ENCODE measurements around the gene CYS1.

The CYS1 gene

DNA sequence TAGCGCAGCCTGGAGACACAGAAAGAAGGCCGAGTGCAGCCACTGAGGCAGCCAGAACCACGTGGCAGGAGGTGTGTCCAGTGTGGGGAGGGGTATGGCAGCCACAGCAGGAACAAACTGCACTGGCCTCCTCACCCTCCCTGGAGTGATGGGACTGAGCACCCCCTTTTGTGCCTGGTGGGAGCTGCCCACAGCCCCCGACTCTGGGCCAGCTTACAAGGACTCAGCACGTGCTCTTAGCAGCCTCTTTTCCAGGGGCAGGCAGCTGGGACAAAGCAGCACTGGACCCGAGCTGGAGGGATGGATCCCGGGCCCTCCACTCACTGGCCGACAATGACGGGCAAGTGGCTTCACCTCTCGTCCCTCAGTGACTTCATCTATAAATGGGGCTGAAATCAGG, 42.1 kb downstream of the CYS1 start:
- in situ Hi-C loops (cut with MboI; ENCODE audit: low pct_unique_long_range_greater_than_20kb, low sequenced_read_pairs, unreplicated experiment) = no loop called here

GRCh38 chr2:10036095-10036884, 43.9 kb downstream of the CYS1 start:
- TF ChIP-seq, protein P1, sequence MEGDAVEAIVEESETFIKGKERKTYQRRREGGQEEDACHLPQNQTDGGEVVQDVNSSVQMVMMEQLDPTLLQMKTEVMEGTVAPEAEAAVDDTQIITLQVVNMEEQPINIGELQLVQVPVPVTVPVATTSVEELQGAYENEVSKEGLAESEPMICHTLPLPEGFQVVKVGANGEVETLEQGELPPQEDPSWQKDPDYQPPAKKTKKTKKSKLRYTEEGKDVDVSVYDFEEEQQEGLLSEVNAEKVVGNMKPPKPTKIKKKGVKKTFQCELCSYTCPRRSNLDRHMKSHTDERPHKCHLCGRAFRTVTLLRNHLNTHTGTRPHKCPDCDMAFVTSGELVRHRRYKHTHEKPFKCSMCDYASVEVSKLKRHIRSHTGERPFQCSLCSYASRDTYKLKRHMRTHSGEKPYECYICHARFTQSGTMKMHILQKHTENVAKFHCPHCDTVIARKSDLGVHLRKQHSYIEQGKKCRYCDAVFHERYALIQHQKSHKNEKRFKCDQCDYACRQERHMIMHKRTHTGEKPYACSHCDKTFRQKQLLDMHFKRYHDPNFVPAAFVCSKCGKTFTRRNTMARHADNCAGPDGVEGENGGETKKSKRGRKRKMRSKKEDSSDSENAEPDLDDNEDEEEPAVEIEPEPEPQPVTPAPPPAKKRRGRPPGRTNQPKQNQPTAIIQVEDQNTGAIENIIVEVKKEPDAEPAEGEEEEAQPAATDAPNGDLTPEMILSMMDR (IDR thresholded peaks at IDR 0.05; ENCODE audit: extremely low read depth, insufficient read depth, missing control alignments) = peak; percentile 26
- in situ Hi-C loops (cut with MboI; ENCODE audit: low pct_unique_long_range_greater_than_20kb, low sequenced_read_pairs, unreplicated experiment) = no loop called here
- no peak for DNase-seq (ENCODE audit: low spot score)

More for the DNA sequence above, 42.1 kb downstream of the CYS1 start:
- no peak for DNase-seq (ENCODE audit: low spot score)
- TF ChIP-seq, protein P1 (IDR thresholded peaks at IDR 0.05; ENCODE audit: extremely low read depth, insufficient read depth, missing control alignments) = no peak

- TF ChIP-seq, protein P1 (IDR thresholded peaks at IDR 0.05; ENCODE audit: extremely low read depth, insufficient read depth, missing control alignments) = no peak
- no peak for DNase-seq (ENCODE audit: low spot score)
- in situ Hi-C loops (cut with MboI; ENCODE audit: low pct_unique_long_range_greater_than_20kb, low sequenced_read_pairs, unreplicated experiment) = no loop called here
These were observed 44.6 kb downstream of the CYS1 start for GRCh38 chr2:10035633-10036032.

- no peak for DNase-seq (ENCODE audit: low spot score)
- TF ChIP-seq, protein P1 (IDR thresholded peaks at IDR 0.05; ENCODE audit: extremely low read depth, insufficient read depth, missing control alignments) = no peak
- in situ Hi-C loops (cut with MboI; ENCODE audit: low pct_unique_long_range_greater_than_20kb, low sequenced_read_pairs, unreplicated experiment) = no loop called here
These were observed 45.2 kb downstream of the CYS1 start for GRCh38 chr2:10035053-10035422.

DNA sequence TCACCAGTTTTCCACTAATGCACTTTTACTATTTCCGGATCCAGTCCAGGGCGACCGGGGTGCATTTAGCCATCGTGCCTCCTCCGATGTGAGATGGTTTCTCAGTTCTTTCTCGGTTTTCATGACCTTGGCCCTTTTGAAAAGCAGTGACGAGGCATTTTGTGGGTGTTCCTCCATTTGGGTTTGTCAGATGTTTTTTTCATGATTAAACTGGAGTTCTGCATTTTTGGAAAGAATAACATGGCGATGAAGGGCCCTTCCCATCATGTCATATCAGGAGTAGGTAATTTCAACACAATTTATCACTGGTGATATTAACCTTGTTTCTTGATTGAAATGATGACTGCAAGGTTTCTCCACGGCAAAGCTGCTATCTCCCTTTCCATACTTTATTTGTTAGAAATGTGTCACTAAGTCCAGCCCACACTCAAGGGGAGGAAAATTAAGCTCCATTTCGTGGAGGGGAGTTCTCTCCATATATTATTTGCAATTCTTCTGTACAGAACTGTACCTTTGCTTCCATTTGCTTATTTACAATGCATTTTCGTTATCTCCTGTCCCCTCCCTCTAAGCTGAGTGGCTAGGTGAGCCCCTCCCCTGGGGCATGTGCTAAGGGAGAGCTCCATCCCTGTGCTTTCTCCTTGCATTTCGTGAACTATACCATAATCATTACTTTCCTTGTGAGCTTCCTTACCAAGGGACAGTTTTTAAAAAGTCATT, 45.7 kb downstream of the CYS1 start:
- no peak for DNase-seq (ENCODE audit: low spot score)
- in situ Hi-C loops (cut with MboI; ENCODE audit: low pct_unique_long_range_greater_than_20kb, low sequenced_read_pairs, unreplicated experiment) = no loop called here
- TF ChIP-seq, protein P1 (IDR thresholded peaks at IDR 0.05; ENCODE audit: extremely low read depth, insufficient read depth, missing control alignments) = no peak

DNA sequence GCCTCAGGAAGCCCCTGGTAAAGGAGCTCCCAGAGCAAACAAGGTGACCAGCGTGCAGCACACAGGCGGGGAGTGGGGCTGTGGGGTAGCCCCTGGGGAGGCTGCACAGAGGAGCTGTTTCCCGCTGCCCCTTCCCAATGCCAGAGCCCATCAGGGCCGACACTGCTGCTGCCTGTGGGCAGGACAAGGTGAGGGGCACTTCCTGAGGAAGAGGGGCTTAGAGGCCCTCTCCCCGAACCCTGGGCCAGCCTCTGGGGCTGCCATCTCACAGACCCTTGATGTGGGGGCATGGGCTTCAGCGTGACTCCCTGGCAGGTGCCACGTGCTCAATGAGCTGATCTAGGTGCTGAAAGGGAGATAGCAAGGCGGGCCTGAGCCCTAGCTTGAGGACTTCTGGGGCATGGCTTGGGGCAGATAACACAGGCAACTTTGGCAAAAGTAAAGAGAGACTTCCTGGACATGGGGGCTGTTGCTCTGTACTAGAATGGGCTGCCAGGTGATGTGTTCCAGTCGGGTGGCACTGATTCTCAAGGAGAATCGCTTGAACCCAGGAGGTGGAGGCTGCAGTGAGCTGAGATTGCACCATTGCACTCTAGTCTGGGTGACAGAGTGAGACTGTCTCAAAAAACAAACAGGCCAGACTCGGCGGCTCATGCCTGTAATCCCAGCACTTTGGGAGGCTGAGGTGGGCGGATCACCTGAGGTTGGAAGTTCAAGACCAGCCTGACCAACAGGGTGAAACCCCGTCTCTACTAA, 46.8 kb downstream of the CYS1 start:
- TF ChIP-seq, protein P1 (IDR thresholded peaks at IDR 0.05; ENCODE audit: extremely low read depth, insufficient read depth, missing control alignments) = no peak
- DNase-seq (ENCODE audit: low spot score) = no peak
- in situ Hi-C loops (cut with MboI; ENCODE audit: low pct_unique_long_range_greater_than_20kb, low sequenced_read_pairs, unreplicated experiment) = no loop called here

Data from GM13977 (cell line).